Prostate gland (tissue), 2 donors: Measurements from ENCODE around the gene UBE2R2. TPM values are rescaled to one million over a fixed set of nuclear protein-coding genes. Genes with fewer than 3 reads are reported as not detected.

Experiments used
- DNase-seq: peaks from one replicate; pipeline ENCODE4 v3.0.0-alpha.2; 2019; ENCODE audit warnings: low spot score
- H3K27ac ChIP-seq, 2 donors: fragments of 200-600 bp; sonication (generic); 2 replicates each; pipeline ENCODE4 v1.5.1; 2017 to 2019
- H3K27me3 ChIP-seq: fragments of 200-600 bp; sonication (generic); replicated peaks from 2 replicates; pipeline ENCODE4 v1.5.1; 2019; ENCODE audit not compliant: insufficient read depth
- H3K36me3 ChIP-seq, 2 donors: fragments of 200-600 bp; sonication (generic); 1 replicate in 1 of 2; 2 replicates in 1 of 2; pipeline versions ENCODE4 v1.5.1 to v1.8.1; 2017 to 2019
- H3K4me1 ChIP-seq: fragments of 200-600 bp; sonication (generic); replicated peaks from 2 replicates; pipeline ENCODE4 v1.5.1; 2019
- H3K4me3 ChIP-seq, 2 donors: fragments of 200-600 bp; sonication (generic); 2 replicates each; pipeline ENCODE4 v1.5.1; 2017 to 2019
- H3K9me3 ChIP-seq: fragments of 200-600 bp; sonication (generic); 2 replicates; pipeline ENCODE4 v1.5.1; 2017
- POLR2A ChIP-seq: fragments of 450-650 bp; IDR thresholded peaks from one replicate; pipeline ENCODE4 v1.6.1; 2016; ENCODE audit warnings: antibody characterized with exemption, mild to moderate bottlenecking
- POLR2AphosphoS5 ChIP-seq: sonication (generic); formaldehyde crosslinking; IDR thresholded peaks from one replicate; pipeline ENCODE4 v1.6.1; 2017; ENCODE audit warnings: antibody characterized with exemption
- WGBS: methylation state at CpG from one replicate; pipeline ENCODE4 v1.1.5; 2018; 5-methylcytosine and 5-hydroxymethylcytosine counted together
- intact Hi-C: fragments of 100-400 bp; cut with DNase I; formaldehyde crosslinking; loops from one replicate; pipeline ENCODE4 v1.14.2; 2022
- total RNA-seq, 2 donors: library from RNA; depleted of rRNA; stranded (reverse); fragments of >200 nt; gene quantifications; one replicate each; pipeline ENCODE4 v1.1.0, GENCODE V29; 2016
- TF ChIP-seq, protein P1 (sequence below), 4 experiments: fragments of 200-600 bp in 2 of 4; fragments of 450-650 bp in 2 of 4; sonication (generic) in 2 of 4; IDR thresholded peaks; 1 replicate in 3 of 4; 2 replicates in 1 of 4; pipeline ENCODE4 v1.5.1; 2016 to 2019; ENCODE audit warnings: antibody characterized with exemption in 4 of 4, mild to moderate bottlenecking in 2 of 4, moderate library complexity in 2 of 4

The UBE2R2 gene
- total RNA-seq, 2 donors from 2014 or later, result 25.6 to 42.7 TPM

DNA sequence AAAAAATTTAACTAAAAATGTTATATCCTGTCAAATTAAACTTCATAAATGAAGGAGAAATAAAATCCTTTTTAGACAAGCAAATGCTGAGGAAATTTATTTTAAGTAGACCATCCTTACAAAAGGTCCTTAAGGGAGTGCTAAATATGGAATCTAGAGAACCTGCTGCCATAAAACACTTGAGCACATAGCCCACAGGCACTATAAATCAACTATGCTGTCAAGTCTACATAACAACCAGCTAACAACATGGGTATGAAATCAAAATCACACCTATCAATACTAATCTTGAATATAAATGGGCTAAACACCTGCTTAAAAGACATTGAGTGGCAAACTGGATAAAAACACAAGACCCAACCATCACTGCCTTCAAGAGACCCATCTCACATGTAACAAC is 36.7 kb upstream of the UBE2R2 start:
- Histone ChIP-seq H3K4me3 (no peak overlapping the region), H3K27ac (no peak overlapping the region), H3K9me3 (no peaks in the 10 kb centered on the region), H3K4me1 (no peaks in the 10 kb centered on the region), H3K36me3 (no peaks in the 10 kb centered on the region), H3K27me3 (no peaks in the 10 kb centered on the region)
- no peak for DNase-seq
- TF ChIP-seq POLR2A (no peak), POLR2AphosphoS5 (no peak)
- TF ChIP-seq, protein P1, sequence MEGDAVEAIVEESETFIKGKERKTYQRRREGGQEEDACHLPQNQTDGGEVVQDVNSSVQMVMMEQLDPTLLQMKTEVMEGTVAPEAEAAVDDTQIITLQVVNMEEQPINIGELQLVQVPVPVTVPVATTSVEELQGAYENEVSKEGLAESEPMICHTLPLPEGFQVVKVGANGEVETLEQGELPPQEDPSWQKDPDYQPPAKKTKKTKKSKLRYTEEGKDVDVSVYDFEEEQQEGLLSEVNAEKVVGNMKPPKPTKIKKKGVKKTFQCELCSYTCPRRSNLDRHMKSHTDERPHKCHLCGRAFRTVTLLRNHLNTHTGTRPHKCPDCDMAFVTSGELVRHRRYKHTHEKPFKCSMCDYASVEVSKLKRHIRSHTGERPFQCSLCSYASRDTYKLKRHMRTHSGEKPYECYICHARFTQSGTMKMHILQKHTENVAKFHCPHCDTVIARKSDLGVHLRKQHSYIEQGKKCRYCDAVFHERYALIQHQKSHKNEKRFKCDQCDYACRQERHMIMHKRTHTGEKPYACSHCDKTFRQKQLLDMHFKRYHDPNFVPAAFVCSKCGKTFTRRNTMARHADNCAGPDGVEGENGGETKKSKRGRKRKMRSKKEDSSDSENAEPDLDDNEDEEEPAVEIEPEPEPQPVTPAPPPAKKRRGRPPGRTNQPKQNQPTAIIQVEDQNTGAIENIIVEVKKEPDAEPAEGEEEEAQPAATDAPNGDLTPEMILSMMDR (IDR thresholded peaks at IDR 0.05), result no peak
- intact Hi-C loops, result no loop called here

DNA sequence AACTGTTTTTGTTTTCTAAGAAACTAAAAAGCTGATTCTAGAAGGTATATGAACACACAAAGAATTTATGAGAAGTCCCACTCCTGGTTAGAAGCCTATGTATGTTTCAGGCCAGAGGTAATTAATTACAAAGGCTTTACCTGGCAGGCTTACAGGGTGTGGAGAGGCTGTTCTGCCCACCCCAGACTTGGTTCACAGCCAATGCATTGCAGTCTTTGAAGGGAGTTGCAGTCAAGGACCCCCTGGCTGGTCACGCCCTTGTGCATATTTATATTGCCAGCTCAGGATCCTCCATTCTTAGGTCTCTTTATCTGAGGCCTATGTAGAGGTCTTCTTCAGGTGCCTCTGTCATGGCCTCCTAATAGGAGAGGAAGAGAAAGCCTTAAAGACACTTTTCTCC is 35.2 kb upstream of the UBE2R2 start:
- Histone ChIP-seq H3K27ac (no peak overlapping the region), H3K4me1 (no peaks in the 10 kb centered on the region), H3K36me3 (no peaks in the 10 kb centered on the region), H3K4me3 (no peak overlapping the region), H3K27me3 (no peaks in the 10 kb centered on the region), H3K9me3 (no peaks in the 10 kb centered on the region)
- WGBS, result 100% methylated on average over 1 of the region's 1 CpG
- intact Hi-C loops, result no loop called here
- DNase-seq, result no peak
- TF ChIP-seq POLR2A (no peak), POLR2AphosphoS5 (no peak)
- TF ChIP-seq, protein P1 (IDR thresholded peaks at IDR 0.05), result no peak

DNA sequence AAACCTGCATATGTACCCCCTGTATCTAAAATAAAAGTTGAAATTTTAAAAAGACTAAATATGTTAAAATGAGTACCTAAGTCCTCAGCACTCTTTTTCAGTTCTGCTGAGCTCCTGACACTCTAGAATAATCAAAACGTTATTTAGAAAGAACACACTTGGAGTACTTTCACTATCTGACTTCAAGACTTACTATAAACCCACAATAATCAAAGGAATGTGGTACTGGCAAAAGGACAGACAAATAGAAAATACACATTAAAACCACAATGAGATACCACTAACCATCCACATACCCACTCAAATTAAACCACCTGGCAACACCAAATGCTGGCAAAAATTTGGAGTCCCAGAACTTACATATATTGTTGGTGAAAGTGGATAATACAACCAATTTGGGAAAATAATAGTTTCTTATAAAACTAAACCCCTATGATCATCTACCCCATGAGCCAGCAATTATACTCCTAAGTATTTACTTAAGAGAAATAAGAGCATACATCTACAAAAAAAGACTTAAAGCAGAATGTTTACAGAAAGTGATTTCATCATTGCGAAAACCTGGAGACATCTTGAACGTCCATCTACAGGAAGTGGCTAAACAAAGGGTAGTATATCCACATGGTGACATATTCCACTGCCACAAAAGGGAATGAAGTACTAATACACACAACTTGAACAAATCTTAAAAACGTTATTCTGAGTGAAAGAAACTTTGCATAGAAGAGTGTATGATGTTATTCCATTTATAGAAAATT is 34.4 kb upstream of the UBE2R2 start:
- WGBS, result 29% methylated on average over 4 of the region's 4 CpGs
- H3K27me3 ChIP-seq, result no peaks in the 10 kb centered on the region
- no peak overlapping the region for H3K27ac ChIP-seq
- intact Hi-C loops, result no loop called here
- no peaks in the 10 kb centered on the region for H3K9me3 ChIP-seq
- TF ChIP-seq POLR2A, result no peak
- no peaks in the 10 kb centered on the region for H3K4me1 ChIP-seq
- DNase-seq, result no peak
- H3K36me3 ChIP-seq, result no peaks in the 10 kb centered on the region
- no peak overlapping the region for H3K4me3 ChIP-seq

DNA sequence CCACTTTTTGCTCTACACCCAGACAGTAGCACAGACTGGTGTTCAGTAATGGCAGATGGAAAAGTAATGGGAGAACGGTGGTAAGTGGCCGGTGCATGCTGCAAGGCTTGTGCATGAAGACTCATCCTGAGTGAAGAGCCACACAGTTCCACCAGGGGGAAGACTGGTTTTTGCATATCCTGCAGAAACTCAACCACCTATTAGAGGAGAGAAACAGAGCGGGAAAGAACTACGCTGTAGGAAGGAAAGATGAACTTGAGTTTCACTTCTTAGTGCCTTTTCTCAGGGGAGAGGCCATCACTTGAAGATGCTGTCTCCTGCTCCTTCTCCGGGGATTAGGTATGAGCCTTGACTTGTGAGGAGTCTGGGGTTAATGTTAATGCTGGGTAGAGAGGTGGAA is 31.0 kb upstream of the UBE2R2 start:
- no peaks in the 10 kb centered on the region for H3K9me3 ChIP-seq
- intact Hi-C loops, result no loop called here
- WGBS, result 87% methylated on average over 5 of the region's 5 CpGs
- no peaks in the 10 kb centered on the region for H3K27me3 ChIP-seq
- TF ChIP-seq POLR2A (no peak), POLR2AphosphoS5 (no peak)
- TF ChIP-seq, protein P1 (IDR thresholded peaks at IDR 0.05), result no peak
- no peaks in the 10 kb centered on the region for H3K4me1 ChIP-seq
- H3K36me3 ChIP-seq, result no peaks in the 10 kb centered on the region
- no peak overlapping the region for H3K27ac ChIP-seq
- H3K4me3 ChIP-seq, result no peak overlapping the region
- no peak for DNase-seq

DNA sequence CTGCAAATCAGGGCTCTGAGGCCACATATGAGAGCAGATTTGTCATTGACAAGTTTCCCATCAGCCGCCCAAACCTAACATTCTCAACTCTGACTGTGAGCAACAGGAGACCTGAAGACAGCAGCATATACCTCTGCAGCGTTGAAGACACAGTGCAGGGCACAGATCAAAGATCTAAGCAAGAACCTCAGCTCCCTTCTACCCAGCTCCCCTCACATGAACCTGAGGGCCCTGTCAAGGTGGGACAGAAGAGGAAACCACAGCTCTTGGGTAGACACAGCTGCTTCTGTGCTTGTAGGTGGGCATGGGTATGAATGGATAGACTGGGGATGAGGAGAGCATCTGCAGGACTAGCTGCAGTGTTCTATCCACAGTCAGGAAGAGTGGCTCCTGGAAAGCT is 30.3 kb upstream of the UBE2R2 start:
- H3K27me3 ChIP-seq, result no peaks in the 10 kb centered on the region
- no peaks in the 10 kb centered on the region for H3K36me3 ChIP-seq
- no peak overlapping the region for H3K4me3 ChIP-seq
- H3K27ac ChIP-seq, result no peak overlapping the region
- WGBS, result 95% methylated on average over 2 of the region's 2 CpGs
- intact Hi-C loops, result no loop called here
- no peak for DNase-seq
- no peaks in the 10 kb centered on the region for H3K9me3 ChIP-seq
- TF ChIP-seq POLR2A (no peak), POLR2AphosphoS5 (no peak)
- TF ChIP-seq, protein P1 (IDR thresholded peaks at IDR 0.05), result no peak
- H3K4me1 ChIP-seq, result no peaks in the 10 kb centered on the region
